Esophagus muscularis mucosa (tissue), 3 donors: ENCODE results near the gene GNMT.

Experiments
- CTCF ChIP-seq, 3 experiments: fragments of 200-600 bp in 2 of 3; fragments of 450-650 bp in 1 of 3; sonication (generic) in 2 of 3; IDR thresholded peaks; one replicate each; pipeline ENCODE4 v1.5.1; 2017 to 2019; ENCODE audit warnings: antibody characterized with exemption in 3 of 3, mild to moderate bottlenecking in 2 of 3, moderate library complexity in 1 of 3
- POLR2A ChIP-seq: fragments of 450-650 bp; IDR thresholded peaks from one replicate; pipeline ENCODE4 v1.6.1; 2017; ENCODE audit warnings: antibody characterized with exemption, moderate library complexity, mild to moderate bottlenecking, low read depth
- POLR2AphosphoS5 ChIP-seq, 2 donors: sonication (generic); formaldehyde crosslinking; IDR thresholded peaks; one replicate each; pipeline ENCODE4 v1.6.1; 2017; ENCODE audit warnings: antibody characterized with exemption in 2 of 2

DNA sequence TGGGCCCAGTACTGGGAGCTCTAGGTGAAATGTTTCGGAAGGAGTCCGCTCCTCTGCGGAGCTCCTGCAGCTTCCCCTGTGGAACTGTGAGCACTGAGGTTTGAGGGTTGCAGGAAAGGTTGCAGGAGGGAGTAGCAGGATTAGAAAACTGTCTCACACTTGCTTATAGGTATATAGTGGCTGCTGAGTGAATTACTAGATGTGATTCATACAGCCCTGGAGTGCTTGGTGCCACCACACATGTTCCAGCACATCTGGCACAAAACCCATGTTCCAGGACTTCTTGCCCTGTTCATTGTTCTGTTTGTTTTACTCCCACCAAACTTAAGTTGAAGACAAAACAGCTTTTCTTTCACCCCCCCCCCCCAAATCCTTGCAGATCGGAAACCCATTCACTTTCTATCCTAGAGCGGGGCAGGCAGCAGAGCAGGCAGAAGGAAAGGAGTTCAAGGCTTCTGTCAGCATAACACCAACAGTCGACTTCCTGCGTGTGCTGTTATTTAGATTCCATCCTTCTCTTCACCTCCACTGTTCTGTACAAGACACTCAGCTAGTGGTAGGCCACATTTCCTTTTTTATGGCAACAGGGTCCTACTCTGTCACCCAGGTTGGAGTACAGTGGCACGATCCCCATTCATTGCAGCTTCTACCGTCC lies 19.1 kb downstream of the GNMT start:
- no peak for TF ChIP-seq POLR2AphosphoS5 (IDR thresholded peaks at IDR 0.05)
- no peak for TF ChIP-seq CTCF (IDR thresholded peaks at IDR 0.05)
- TF ChIP-seq POLR2A: no peak
